Measurements from ENCODE around the gene ETS1.

ETS1 gene

DNA sequence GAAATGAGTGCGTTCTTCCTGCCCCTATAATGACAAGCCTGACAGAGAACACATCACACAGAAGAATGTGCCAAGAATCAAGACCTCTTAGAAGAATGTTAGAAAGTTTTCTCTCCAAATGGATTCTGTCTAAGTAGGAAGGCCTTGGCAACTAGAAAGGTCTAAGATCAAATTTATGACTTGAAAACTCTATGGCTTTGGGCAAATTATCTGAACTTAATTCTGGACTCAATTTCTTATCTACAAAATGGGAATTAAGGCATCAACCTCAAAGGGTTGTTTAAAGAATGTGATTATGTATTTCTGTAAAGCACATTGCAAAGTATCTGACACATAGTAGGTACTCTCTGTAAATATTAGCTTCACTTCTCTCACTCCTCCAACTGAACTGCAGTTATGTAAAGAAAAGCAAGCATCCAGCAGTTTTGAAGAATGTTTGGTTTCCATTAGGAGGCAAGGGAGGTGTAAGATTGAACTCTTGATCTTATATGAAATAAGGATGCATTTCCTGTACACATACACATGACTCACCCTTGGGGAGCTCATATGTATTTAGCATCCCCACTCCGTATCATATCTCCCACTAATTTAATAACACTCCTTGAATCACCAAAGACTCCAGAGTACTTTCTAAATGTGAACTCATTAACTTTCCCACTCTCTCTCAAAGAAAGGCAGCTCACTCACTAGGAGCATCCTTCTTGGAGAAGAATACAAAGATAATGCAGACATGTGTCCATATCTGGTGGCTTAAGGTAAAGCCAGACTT lies 77.6 kb downstream of the ETS1 start:
- in situ Hi-C loops (cut with HindIII; ENCODE audit: low sequenced_read_pairs): loop anchor here (25.0 kb wide), 1 partner anchor 102 kb away; no protein-coding TSS in a partner anchor

GRCh38 chr11:128508770-128509510 lies 78.4 kb downstream of the ETS1 start:
- in situ Hi-C loops (cut with HindIII; ENCODE audit: low sequenced_read_pairs): loop anchor here (25.0 kb wide), 1 partner anchor 103 kb away; no protein-coding TSS in a partner anchor

DNA sequence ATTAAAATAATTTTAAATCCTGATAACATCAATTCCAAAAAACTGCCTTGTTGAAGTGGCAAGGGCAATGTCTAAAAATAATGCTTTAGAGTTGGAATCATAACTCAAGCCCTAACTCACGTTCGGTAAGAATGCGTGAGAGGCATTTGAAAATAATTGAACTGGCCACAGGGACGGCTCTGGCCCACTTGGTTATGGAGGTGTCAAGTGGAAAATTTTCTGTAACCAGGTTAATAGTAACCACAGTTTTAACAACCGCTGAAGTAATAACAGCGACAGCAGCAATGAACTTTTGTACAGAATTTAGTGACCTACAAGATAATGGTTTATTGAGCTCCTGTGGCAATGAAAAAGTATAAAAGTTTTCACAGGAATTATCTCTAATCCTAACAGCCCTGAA lies 79.4 kb downstream of the ETS1 start:
- in situ Hi-C loops (cut with HindIII; ENCODE audit: low sequenced_read_pairs): loop anchor here (25.0 kb wide), 1 partner anchor 104 kb away; no protein-coding TSS in a partner anchor

GRCh38 chr11:128506999-128507611 lies 80.3 kb downstream of the ETS1 start:
- in situ Hi-C loops (cut with HindIII; ENCODE audit: low sequenced_read_pairs): loop anchor here (25.0 kb wide), 1 partner anchor 105 kb away; no protein-coding TSS in a partner anchor

- in situ Hi-C loops (cut with HindIII; ENCODE audit: low sequenced_read_pairs): loop anchor here (25.0 kb wide), 1 partner anchor 106 kb away; no protein-coding TSS in a partner anchor
These were observed 81.0 kb downstream of the ETS1 start for GRCh38 chr11:128506356-128506755.

DNA sequence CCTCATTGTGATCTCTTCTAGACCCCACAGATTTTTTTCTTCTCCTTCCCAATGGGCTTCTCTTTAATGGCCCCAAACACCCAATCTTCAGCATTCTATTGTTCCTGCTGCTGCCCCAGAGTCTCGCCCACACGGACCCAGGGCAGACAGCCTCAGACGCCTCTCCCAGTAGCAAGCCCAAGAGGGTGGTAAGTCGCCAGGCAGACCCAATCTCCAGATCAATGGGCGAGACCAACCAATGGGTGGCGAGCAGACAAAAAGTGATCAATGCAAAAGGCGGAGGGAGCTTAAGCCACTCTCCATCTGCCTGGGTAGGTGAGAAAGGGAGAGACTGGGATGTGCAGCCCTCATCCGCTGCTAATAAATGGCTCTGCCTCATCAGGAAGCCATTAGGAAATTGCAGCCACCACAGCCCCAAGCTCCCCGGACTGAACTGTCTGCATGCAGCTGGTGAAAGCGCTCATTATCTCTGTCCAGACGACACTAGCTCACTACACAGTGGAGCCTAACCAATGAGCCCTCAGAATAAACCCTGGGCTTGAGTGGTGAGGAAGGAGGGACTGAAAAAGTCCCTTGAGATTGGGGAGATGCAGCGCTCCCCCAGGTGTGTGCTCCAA lies 81.8 kb downstream of the ETS1 start:
- in situ Hi-C loops (cut with HindIII; ENCODE audit: low sequenced_read_pairs): loop anchor here (25.0 kb wide), 1 partner anchor 107 kb away; no protein-coding TSS in a partner anchor

- in situ Hi-C loops (cut with HindIII; ENCODE audit: low sequenced_read_pairs): loop anchor here (25.0 kb wide), 1 partner anchor 108 kb away; no protein-coding TSS in a partner anchor
These were observed 82.9 kb downstream of the ETS1 start for GRCh38 chr11:128504486-128504885.

- in situ Hi-C loops (cut with HindIII; ENCODE audit: low sequenced_read_pairs): loop anchor here (25.0 kb wide), 1 partner anchor 109 kb away; no protein-coding TSS in a partner anchor
These were observed 83.9 kb downstream of the ETS1 start for GRCh38 chr11:128503245-128503991.

DNA sequence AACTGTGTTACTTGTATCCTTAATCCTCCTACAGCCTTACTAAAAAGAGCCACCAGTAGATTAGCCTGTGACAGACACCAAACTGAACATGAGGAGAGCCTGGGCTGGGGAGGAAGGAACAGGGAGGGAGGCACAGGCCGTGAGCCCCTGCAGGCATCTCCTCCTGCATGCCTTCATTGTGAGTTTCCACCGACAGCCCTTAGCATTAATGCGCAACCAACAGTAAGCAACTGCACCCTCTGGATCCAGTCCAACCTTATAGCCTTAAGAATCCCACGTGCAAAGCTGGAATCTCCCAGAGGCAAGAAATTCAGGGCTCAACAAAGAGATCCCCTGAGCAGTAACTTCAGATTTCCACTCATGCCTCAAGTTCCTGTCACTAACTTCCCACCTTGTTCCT lies 84.6 kb downstream of the ETS1 start:
- in situ Hi-C loops (cut with HindIII; ENCODE audit: low sequenced_read_pairs): loop anchor here (25.0 kb wide), 1 partner anchor 110 kb away; no protein-coding TSS in a partner anchor

GRCh38 chr11:128501632-128502549 lies 85.5 kb downstream of the ETS1 start:
- in situ Hi-C loops (cut with HindIII; ENCODE audit: low sequenced_read_pairs): loop anchor here (25.0 kb wide), 1 partner anchor 110 kb away; no protein-coding TSS in a partner anchor

- in situ Hi-C loops (cut with HindIII; ENCODE audit: low sequenced_read_pairs): loop anchor here (25.0 kb wide), 1 partner anchor 111 kb away; no protein-coding TSS in a partner anchor
These were observed 86.3 kb downstream of the ETS1 start for GRCh38 chr11:128501008-128501407.

DNA sequence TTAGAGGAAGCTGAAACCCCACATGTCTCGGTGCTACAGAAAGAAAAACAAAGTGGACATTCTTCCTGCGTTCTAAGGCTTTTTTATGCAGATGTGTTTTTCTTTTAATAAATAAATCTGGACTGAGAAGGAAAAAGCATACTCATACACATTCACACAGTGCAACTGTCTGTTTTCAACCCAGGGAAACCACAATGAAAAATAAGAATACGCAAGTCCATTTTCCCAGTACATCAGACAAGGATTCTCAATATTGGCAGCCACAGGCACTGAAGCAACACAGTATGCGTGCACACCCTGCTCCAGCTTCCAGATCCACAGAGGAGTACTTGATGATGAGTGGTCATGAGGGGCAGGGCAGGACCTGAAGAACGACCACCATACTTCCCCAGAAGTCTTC lies 86.9 kb downstream of the ETS1 start:
- in situ Hi-C loops (cut with HindIII; ENCODE audit: low sequenced_read_pairs): loop anchor here (25.0 kb wide), 1 partner anchor 112 kb away; no protein-coding TSS in a partner anchor

GRCh38 chr11:128499613-128500253 lies 87.6 kb downstream of the ETS1 start:
- in situ Hi-C loops (cut with HindIII; ENCODE audit: low sequenced_read_pairs): loop anchor here (25.0 kb wide), 1 partner anchor 113 kb away; no protein-coding TSS in a partner anchor

DNA sequence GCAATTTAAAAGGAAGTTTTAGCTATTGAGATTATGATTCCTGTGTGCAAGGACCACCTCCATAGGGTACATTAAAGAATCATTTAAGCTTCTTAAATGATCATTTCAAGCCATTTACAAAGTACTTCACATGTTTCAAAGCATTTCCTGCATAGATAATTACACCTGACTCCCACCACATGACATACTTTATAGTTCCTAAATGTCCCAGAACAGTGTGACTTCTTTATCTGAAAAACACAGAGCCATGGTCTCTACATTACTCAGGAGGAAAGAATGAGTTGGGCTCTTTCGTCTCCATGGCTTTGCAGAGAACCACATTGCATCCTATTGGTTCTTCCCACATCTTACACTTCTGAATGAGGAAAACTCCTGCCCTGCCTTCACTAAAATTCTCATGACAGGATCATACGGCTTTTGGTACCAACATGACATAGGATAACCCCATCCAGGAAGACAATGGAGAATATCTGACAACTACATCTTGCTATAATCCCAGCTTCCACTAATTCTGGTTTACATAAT lies 88.6 kb downstream of the ETS1 start:
- in situ Hi-C loops (cut with HindIII; ENCODE audit: low sequenced_read_pairs): no loop called here

DNA sequence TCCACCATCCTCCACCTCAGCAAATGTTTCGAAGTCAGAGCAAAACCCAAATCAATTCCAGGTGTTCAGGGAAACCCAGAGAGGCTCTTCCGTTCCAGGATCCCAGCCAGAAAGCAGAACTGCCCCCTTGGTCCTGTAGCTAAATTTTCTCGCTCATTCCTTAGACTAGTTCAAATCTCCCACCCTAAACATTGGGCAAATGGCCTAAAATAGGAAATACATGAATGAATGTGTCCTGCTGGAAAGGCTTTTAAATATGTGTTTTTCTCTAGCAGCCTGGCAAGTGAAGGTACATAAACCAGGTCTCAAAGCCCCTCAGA lies 89.6 kb downstream of the ETS1 start:
- in situ Hi-C loops (cut with HindIII; ENCODE audit: low sequenced_read_pairs): no loop called here

DNA sequence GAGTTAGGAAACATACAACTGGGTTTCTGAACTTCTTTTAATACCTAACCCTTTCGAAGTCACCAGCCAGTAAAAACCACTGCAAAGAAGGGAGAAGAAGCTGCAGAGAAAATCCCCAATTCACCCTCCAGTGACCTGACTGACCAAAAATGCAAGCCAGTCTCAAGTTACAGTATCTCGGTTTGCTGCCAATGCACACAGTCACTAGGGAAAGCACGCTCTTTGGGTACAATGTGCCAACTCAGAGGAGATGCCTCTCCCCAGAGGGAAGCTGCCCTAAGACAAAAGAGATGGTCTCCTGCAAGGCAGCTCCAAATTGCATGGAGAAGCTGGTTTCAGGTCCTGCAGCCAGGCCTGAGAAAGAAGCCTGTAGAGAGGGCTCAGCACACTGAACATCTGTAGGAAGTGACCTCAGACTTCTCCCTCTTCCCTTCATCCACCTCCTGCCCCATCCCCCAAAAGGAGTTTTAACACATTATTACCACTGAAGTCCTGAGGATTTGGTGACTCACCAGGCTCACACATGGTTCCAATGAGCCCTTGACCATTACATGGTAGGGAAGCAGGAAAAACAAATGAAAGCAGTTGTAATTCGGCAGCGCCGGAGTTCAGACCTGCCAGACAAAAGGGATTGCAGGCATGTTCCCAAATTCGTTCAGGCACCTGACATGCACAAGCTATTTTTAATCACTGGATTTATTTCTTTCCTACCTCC lies 90.1 kb downstream of the ETS1 start:
- in situ Hi-C loops (cut with HindIII; ENCODE audit: low sequenced_read_pairs): no loop called here

DNA sequence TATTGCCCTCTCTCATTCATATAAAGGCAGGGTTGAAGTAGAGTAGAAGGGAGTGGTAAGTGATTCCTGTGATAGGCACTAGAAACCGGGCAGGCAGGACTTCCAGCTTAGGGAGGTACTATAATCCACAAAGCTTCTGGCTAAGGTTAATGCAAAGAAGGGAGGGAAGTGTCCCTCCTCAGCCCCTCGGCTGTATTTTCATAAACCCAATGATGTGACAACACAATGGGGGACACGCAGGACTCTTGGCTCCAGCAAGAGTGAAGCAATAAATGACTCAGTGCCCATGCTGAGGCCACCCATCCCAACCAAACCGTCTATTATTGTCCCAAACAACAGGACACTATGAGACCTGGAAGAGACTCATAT lies 90.7 kb downstream of the ETS1 start:
- in situ Hi-C loops (cut with HindIII; ENCODE audit: low sequenced_read_pairs): no loop called here

DNA sequence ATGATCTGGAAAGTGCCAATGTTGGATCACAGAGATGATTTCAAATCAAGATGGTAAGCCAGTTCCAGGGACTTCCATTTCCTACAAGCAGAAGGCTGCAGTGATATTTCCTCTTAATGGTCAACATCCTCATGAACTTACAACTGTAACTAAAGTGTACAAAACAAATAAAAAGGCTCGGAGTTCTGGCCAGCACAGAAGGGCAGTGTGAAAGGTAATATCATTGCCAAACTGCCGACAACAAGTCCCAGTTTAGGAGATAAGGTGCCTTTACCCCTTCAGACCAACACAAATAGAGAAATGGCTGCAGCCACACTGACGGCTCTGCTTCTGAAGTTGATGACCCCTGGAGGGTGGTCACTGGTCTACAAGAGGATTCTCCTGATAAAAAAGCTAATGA lies 91.1 kb downstream of the ETS1 start:
- in situ Hi-C loops (cut with HindIII; ENCODE audit: low sequenced_read_pairs): no loop called here
